ENCODE results near the gene MTUS2. TPM values are rescaled to one million over a fixed set of nuclear protein-coding genes. Genes with fewer than 3 reads are reported as not detected.

MTUS2 gene
- total RNA-seq, 1 donor = 0.10 TPM

- Histone ChIP-seq H3K4me3 (ENCODE audit: low read length) (no peak overlapping the region), H3K27me3 (ENCODE audit: insufficient read depth, low read length) (no peaks in the 10 kb centered on the region), H3K4me1 (ENCODE audit: insufficient read depth, low read length) (no peaks in the 10 kb centered on the region), H3K9me3 (ENCODE audit: low read depth, low read length) (peaks cover under 1% of the 10 kb centered on the region)
Measured at GRCh38 chr13:29073755-29074154, 253.6 kb downstream of the MTUS2 start.

GRCh38 chr13:29077051-29077813 lies 257.1 kb downstream of the MTUS2 start:
- H3K4me3 ChIP-seq (ENCODE audit: low read length) = no peak overlapping the region
- peaks cover 7% of the 10 kb centered on the region for H3K4me1 ChIP-seq (ENCODE audit: insufficient read depth, low read length)
- no peaks in the 10 kb centered on the region for H3K27me3 ChIP-seq (ENCODE audit: insufficient read depth, low read length)
- H3K9me3 ChIP-seq (ENCODE audit: low read depth, low read length) = peaks cover 4% of the 10 kb centered on the region

- no peak overlapping the region for H3K4me3 ChIP-seq (ENCODE audit: low read length)
- H3K9me3 ChIP-seq (ENCODE audit: low read depth, low read length) = peaks cover 4% of the 10 kb centered on the region
- H3K27me3 ChIP-seq (ENCODE audit: insufficient read depth, low read length) = no peaks in the 10 kb centered on the region
- H3K4me1 ChIP-seq (ENCODE audit: insufficient read depth, low read length) = peaks cover 7% of the 10 kb centered on the region
Measured at GRCh38 chr13:29081036-29081435, 260.9 kb downstream of the MTUS2 start.

GRCh38 chr13:29081697-29082440 lies 261.7 kb downstream of the MTUS2 start:
- Histone ChIP-seq H3K27me3 (ENCODE audit: insufficient read depth, low read length) (no peaks in the 10 kb centered on the region), H3K4me3 (ENCODE audit: low read length) (no peak overlapping the region), H3K4me1 (ENCODE audit: insufficient read depth, low read length) (peaks cover 7% of the 10 kb centered on the region), H3K9me3 (ENCODE audit: low read depth, low read length) (peaks cover 4% of the 10 kb centered on the region)

- Histone ChIP-seq H3K27me3 (ENCODE audit: insufficient read depth, low read length) (no peaks in the 10 kb centered on the region), H3K4me3 (ENCODE audit: low read length) (no peak overlapping the region), H3K9me3 (ENCODE audit: low read depth, low read length) (no peaks in the 10 kb centered on the region), H3K4me1 (ENCODE audit: insufficient read depth, low read length) (no peaks in the 10 kb centered on the region)
Measured at GRCh38 chr13:29099781-29100406, 279.8 kb downstream of the MTUS2 start.

GRCh38 chr13:29100758-29101157 lies 280.6 kb downstream of the MTUS2 start:
- Histone ChIP-seq H3K4me1 (ENCODE audit: insufficient read depth, low read length) (no peaks in the 10 kb centered on the region), H3K27me3 (ENCODE audit: insufficient read depth, low read length) (no peaks in the 10 kb centered on the region), H3K9me3 (ENCODE audit: low read depth, low read length) (no peaks in the 10 kb centered on the region), H3K4me3 (ENCODE audit: low read length) (no peak overlapping the region)

- no peak overlapping the region for H3K4me3 ChIP-seq (ENCODE audit: low read length)
- H3K9me3 ChIP-seq (ENCODE audit: low read depth, low read length) = no peaks in the 10 kb centered on the region
- H3K27me3 ChIP-seq (ENCODE audit: insufficient read depth, low read length) = no peaks in the 10 kb centered on the region
- no peaks in the 10 kb centered on the region for H3K4me1 ChIP-seq (ENCODE audit: insufficient read depth, low read length)
Measured at GRCh38 chr13:29101409-29101808, 281.3 kb downstream of the MTUS2 start.

- Histone ChIP-seq H3K4me1 (ENCODE audit: insufficient read depth, low read length) (no peaks in the 10 kb centered on the region), H3K4me3 (ENCODE audit: low read length) (no peak overlapping the region), H3K27me3 (ENCODE audit: insufficient read depth, low read length) (no peaks in the 10 kb centered on the region), H3K9me3 (ENCODE audit: low read depth, low read length) (no peaks in the 10 kb centered on the region)
Measured at GRCh38 chr13:29101905-29102304, 281.8 kb downstream of the MTUS2 start.

GRCh38 chr13:29103065-29103800 lies 283.1 kb downstream of the MTUS2 start:
- no peak overlapping the region for H3K4me3 ChIP-seq (ENCODE audit: low read length)
- H3K9me3 ChIP-seq (ENCODE audit: low read depth, low read length) = no peaks in the 10 kb centered on the region
- no peaks in the 10 kb centered on the region for H3K27me3 ChIP-seq (ENCODE audit: insufficient read depth, low read length)
- H3K4me1 ChIP-seq (ENCODE audit: insufficient read depth, low read length) = no peaks in the 10 kb centered on the region

- H3K27me3 ChIP-seq (ENCODE audit: insufficient read depth, low read length) = no peaks in the 10 kb centered on the region
- no peak overlapping the region for H3K4me3 ChIP-seq (ENCODE audit: low read length)
- no peaks in the 10 kb centered on the region for H3K4me1 ChIP-seq (ENCODE audit: insufficient read depth, low read length)
- H3K9me3 ChIP-seq (ENCODE audit: low read depth, low read length) = no peaks in the 10 kb centered on the region
Measured at GRCh38 chr13:29104461-29104860, 284.3 kb downstream of the MTUS2 start.

GRCh38 chr13:29105779-29106178 lies 285.6 kb downstream of the MTUS2 start:
- Histone ChIP-seq H3K4me3 (ENCODE audit: low read length) (no peak overlapping the region), H3K9me3 (ENCODE audit: low read depth, low read length) (no peaks in the 10 kb centered on the region), H3K27me3 (ENCODE audit: insufficient read depth, low read length) (no peaks in the 10 kb centered on the region), H3K4me1 (ENCODE audit: insufficient read depth, low read length) (no peaks in the 10 kb centered on the region)

- peaks cover 3% of the 10 kb centered on the region for H3K27me3 ChIP-seq (ENCODE audit: insufficient read depth, low read length)
- no peaks in the 10 kb centered on the region for H3K4me1 ChIP-seq (ENCODE audit: insufficient read depth, low read length)
- H3K9me3 ChIP-seq (ENCODE audit: low read depth, low read length) = no peaks in the 10 kb centered on the region
- no peak overlapping the region for H3K4me3 ChIP-seq (ENCODE audit: low read length)
Measured at GRCh38 chr13:29106651-29107050, 286.5 kb downstream of the MTUS2 start.

GRCh38 chr13:29108068-29108786 lies 288.1 kb downstream of the MTUS2 start:
- H3K9me3 ChIP-seq (ENCODE audit: low read depth, low read length) = no peaks in the 10 kb centered on the region
- peaks cover 3% of the 10 kb centered on the region for H3K27me3 ChIP-seq (ENCODE audit: insufficient read depth, low read length)
- H3K4me3 ChIP-seq (ENCODE audit: low read length) = no peak overlapping the region

GRCh38 chr13:29109987-29110386 lies 289.8 kb downstream of the MTUS2 start:
- no peaks in the 10 kb centered on the region for H3K9me3 ChIP-seq (ENCODE audit: low read depth, low read length)
- peaks cover 3% of the 10 kb centered on the region for H3K27me3 ChIP-seq (ENCODE audit: insufficient read depth, low read length)
- no peaks in the 10 kb centered on the region for H3K4me1 ChIP-seq (ENCODE audit: insufficient read depth, low read length)
- no peak overlapping the region for H3K4me3 ChIP-seq (ENCODE audit: low read length)

More at GRCh38 chr13:29108068-29108786, 288.1 kb downstream of the MTUS2 start:
- H3K4me1 ChIP-seq (ENCODE audit: insufficient read depth, low read length) = no peaks in the 10 kb centered on the region
